Ectodermal cell (in vitro differentiated cells): ENCODE results near the gene SOST.

ENCODE experiments used
- H3K27ac ChIP-seq: 2 replicates; pipeline ENCODE4 v1.7.0; 2013; ENCODE audit warnings: mild to moderate bottlenecking, low read depth, low read length; ENCODE audit not compliant: insufficient read depth, poor library complexity, severe bottlenecking
- H3K27me3 ChIP-seq: 2 replicates; pipeline ENCODE4 v1.7.0; 2013; ENCODE audit warnings: mild to moderate bottlenecking, low read length; ENCODE audit not compliant: insufficient read depth, control insufficient read depth, poor library complexity, severe bottlenecking
- H3K36me3 ChIP-seq: one replicate; pipeline ENCODE4 v1.7.0; 2013; ENCODE audit warnings: low read length; ENCODE audit not compliant: control insufficient read depth, insufficient read depth
- H3K4me1 ChIP-seq: one replicate; pipeline ENCODE4 v1.7.0; 2013; ENCODE audit warnings: low read length; ENCODE audit not compliant: control insufficient read depth, insufficient read depth
- H3K4me3 ChIP-seq: 2 replicates; pipeline ENCODE4 v1.7.0; 2013; ENCODE audit warnings: low read depth, low read length, control low read depth; ENCODE audit not compliant: insufficient read depth
- H3K9me3 ChIP-seq: 2 replicates; pipeline ENCODE4 v1.7.0; 2013; ENCODE audit warnings: mild to moderate bottlenecking, low read length, moderate library complexity; ENCODE audit not compliant: control insufficient read depth
- WGBS, 2 experiments: methylation state at CpG; one replicate each; pipeline ENCODE4 v1.1.7; 2013; ENCODE audit warnings: missing lambda C conversion rate in 2 of 2; 5-methylcytosine and 5-hydroxymethylcytosine counted together

The SOST gene

DNA sequence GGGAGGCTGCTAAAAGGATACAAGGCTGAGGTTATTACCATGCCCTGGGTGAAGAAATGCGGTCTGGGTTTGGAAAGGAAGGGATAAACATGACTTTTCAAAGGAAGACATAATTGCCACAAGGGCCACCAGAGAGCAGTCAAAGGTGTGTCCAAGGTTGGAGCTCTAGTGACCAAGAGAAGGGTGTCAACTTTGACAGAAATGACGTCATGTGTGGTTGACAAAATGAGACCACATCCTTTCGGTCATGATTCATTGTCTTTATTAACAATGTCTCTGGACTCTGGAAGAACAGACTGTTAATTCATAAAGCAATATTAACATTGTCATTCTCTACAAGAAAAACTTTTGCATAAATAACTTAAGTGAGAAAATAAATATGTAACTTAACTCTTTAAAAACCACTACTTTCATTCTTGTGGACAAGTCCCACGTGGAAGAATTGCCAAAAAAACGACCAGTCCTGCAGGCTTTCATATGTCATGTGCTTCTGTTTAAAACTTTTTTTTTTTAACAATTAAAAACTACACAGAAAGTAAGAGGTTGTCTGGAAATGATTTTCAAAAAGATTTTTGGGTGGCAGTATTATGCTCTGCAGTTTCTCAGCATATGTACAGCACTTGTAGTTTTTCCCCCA lies 5.0 kb downstream of the SOST start:
- Histone ChIP-seq H3K27me3 (peaks cover 43% of the 10 kb centered on the region), H3K9me3 (no peaks in the 10 kb centered on the region)
- 87 to 96% methylated on average over 5 of the region's 5 CpGs for WGBS, 2 experiments

DNA sequence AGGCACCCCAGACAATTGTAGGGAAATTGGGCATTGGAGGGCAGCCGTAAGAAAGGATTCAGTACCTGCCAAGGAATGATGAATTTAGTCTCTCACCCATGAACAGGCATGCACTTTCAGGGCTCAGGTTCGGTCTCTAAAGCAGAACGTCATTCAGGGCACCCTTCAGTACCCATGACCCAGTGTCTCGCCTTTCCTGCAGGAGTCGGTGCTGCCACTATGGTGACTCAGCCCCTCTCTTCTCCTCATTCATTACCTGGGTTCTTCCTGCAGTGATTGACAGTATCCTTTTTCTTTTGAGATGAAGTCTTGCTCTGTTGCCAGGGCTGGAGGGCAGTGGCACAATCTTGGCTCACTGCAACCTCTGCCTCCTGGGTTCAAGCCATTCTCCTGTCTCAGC lies 8.4 kb downstream of the SOST start:
- Histone ChIP-seq H3K27ac (no peak overlapping the region), H3K9me3 (no peaks in the 10 kb centered on the region), H3K4me1 (peaks cover 9% of the 10 kb centered on the region), H3K27me3 (peaks cover 25% of the 10 kb centered on the region), H3K4me3 (no peak overlapping the region), H3K36me3 (no peaks in the 10 kb centered on the region)
- WGBS, 2 experiments = 83 to 89% methylated on average over 5 of the region's 5 CpGs

More for the DNA sequence above, 5.0 kb downstream of the SOST start:
- Histone ChIP-seq H3K27ac (no peak overlapping the region), H3K4me1 (peaks cover 6% of the 10 kb centered on the region), H3K36me3 (no peaks in the 10 kb centered on the region), H3K4me3 (no peak overlapping the region)

DNA sequence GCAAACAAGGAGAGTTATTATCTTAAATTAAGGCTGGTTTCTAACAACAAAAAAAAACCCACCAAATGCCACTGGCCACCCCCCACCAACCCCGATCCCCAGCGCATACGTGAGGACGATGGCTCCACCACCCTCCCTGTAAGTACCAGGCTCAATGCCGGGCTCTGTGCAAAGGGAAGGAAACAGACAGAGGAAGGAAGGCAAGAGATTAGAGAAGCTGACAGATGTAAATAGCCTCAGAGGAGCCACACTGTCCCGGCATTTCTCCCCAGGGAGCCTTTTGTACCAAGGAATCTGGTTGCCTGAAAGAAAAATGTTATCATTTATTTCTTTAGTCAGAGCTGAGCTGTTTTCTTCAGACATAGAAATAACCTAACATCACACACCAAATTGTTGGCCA lies 13.1 kb downstream of the SOST start:
- Histone ChIP-seq H3K4me1 (peaks cover 16% of the 10 kb centered on the region), H3K9me3 (no peaks in the 10 kb centered on the region), H3K36me3 (no peaks in the 10 kb centered on the region), H3K27ac (no peak overlapping the region), H3K4me3 (no peak overlapping the region), H3K27me3 (no peaks in the 10 kb centered on the region)
- WGBS, 2 experiments = 7 to 12% methylated on average over 2 to 6 of the region's 6 CpGs

DNA sequence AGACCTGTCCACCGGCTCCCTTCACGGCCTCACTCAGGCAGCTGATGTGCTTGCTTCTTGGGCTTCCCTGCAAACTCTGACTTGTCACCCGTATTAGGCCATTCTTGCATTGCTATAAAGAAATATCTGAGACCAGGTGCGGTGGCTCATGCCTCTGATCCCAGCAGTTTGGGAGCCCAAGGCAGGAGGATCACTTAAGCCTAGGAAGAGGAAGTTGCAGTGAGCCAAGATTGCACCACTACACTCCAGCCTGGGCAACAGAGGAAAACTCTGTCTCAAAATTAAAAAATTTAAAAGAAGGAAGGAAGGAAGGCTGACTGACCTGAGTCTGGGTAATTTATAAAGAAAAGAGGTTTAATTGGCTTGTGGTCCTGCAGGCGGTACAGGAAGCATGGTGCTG lies 17.0 kb downstream of the SOST start:
- no peaks in the 10 kb centered on the region for H3K27me3 ChIP-seq
- no peaks in the 10 kb centered on the region for H3K9me3 ChIP-seq
- peaks cover 16% of the 10 kb centered on the region for H3K4me1 ChIP-seq
- no peak overlapping the region for H3K4me3 ChIP-seq
- 93 to 98% methylated on average over 5 of the region's 5 CpGs for WGBS, 2 experiments
- no peak overlapping the region for H3K27ac ChIP-seq
- H3K36me3 ChIP-seq = no peaks in the 10 kb centered on the region

DNA sequence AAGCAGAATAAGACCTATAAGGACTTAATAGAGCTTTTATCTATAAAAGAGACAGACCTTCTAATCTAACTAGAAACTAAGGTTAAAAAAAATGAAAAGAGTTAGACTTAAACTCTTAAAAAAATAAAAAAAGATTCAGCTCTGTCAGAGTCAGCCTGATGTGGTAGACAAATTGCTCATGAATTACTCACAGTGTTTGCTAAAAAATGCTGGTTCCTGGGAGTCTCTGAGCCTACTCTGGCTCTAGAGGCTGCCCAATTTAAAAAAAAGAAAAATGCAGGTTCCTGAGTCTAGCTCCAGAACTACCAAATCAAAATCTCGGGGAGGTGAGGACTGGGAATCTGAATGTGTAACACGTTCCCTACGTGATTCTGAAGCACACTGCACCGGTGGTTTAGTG lies 18.1 kb downstream of the SOST start:
- no peaks in the 10 kb centered on the region for H3K9me3 ChIP-seq
- H3K4me1 ChIP-seq = peaks cover 10% of the 10 kb centered on the region
- H3K36me3 ChIP-seq = no peaks in the 10 kb centered on the region
- H3K4me3 ChIP-seq = no peak overlapping the region
- H3K27me3 ChIP-seq = no peaks in the 10 kb centered on the region
- 93 to 96% methylated on average over 4 of the region's 4 CpGs for WGBS, 2 experiments
- H3K27ac ChIP-seq = no peak overlapping the region

- Histone ChIP-seq H3K4me1 (no peaks in the 10 kb centered on the region), H3K4me3 (no peak overlapping the region), H3K9me3 (no peaks in the 10 kb centered on the region), H3K27ac (no peak overlapping the region), H3K27me3 (no peaks in the 10 kb centered on the region), H3K36me3 (no peaks in the 10 kb centered on the region)
- 92 to 93% methylated on average over 2 of the region's 2 CpGs for WGBS, 2 experiments
Observed at GRCh38 chr17:43737722-43738121, 20.9 kb downstream of the SOST start.

DNA sequence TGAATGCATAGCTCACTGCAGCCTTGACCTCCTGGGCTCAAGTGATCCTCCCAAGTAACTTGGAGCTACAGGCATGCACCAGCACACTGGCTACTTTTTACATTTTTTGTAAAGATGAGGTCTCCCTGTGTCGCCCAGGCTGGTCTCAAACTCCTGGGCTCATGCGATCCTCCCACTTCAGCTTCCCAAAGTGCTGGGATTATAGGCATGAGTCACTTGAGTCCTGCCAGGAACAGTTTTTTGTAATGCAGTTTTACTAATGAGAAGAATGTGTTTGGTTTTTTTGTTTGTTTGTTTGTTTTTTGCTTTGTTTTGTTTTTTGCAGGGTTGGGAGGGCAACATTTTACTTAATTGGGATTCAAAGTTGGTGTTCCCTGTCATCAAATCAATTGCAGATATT lies 22.2 kb downstream of the SOST start:
- H3K27ac ChIP-seq = no peak overlapping the region
- 52 to 63% methylated on average over 2 of the region's 2 CpGs for WGBS, 2 experiments
- no peaks in the 10 kb centered on the region for H3K36me3 ChIP-seq
- H3K27me3 ChIP-seq = no peaks in the 10 kb centered on the region
- H3K4me3 ChIP-seq = no peak overlapping the region
- H3K4me1 ChIP-seq = no peaks in the 10 kb centered on the region
- no peaks in the 10 kb centered on the region for H3K9me3 ChIP-seq

DNA sequence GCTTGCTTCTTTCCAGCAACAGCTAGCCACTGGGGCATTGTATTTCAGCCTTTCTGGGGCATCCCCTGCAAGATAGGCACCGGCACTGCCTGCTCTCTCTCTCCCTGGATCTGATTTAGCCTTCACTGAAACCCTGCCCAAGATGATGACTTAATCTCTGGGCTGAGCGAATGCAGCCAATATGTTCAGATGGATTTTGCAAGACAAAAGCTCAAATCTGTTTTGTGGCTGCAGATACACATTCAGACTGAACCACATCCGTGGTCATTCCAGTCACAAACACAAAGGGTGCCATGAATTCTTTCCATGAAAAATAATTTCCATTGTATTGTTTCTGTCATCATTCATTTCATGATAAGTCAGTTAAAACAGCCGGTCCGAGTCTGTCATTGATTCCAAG lies 24.2 kb downstream of the SOST start:
- H3K9me3 ChIP-seq = no peaks in the 10 kb centered on the region
- WGBS, 2 experiments = 91 to 93% methylated on average over 5 of the region's 5 CpGs
- no peak overlapping the region for H3K27ac ChIP-seq
- H3K4me1 ChIP-seq = no peaks in the 10 kb centered on the region
- no peak overlapping the region for H3K4me3 ChIP-seq
- H3K36me3 ChIP-seq = no peaks in the 10 kb centered on the region
- no peaks in the 10 kb centered on the region for H3K27me3 ChIP-seq

DNA sequence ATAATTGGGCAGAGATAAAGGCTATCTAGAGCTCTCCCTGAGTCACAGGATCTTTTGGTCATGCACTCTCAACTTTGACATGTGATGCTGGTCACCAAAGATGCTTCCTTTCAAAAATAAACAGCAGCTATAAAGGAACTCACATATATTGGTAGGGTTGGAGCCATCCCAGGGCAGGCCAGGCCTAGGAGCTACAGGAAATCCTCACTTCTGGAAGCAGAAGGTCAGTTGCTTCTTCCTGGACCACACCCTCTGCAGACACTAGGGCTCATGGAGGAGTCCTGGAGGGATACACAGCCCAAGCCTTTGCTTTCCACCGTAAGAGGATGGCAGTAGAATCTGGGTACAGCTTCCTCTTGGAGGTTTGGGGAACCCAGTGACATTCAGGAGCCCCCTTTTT lies 24.6 kb downstream of the SOST start:
- no peaks in the 10 kb centered on the region for H3K27me3 ChIP-seq
- WGBS, 2 experiments = 90 to 91% methylated on average over 1 of the region's 1 CpG
- no peaks in the 10 kb centered on the region for H3K4me1 ChIP-seq
- no peaks in the 10 kb centered on the region for H3K9me3 ChIP-seq
- no peaks in the 10 kb centered on the region for H3K36me3 ChIP-seq
- no peak overlapping the region for H3K4me3 ChIP-seq
- H3K27ac ChIP-seq = no peak overlapping the region

- H3K27me3 ChIP-seq = no peaks in the 10 kb centered on the region
- H3K4me3 ChIP-seq = no peak overlapping the region
- no peaks in the 10 kb centered on the region for H3K9me3 ChIP-seq
- no peaks in the 10 kb centered on the region for H3K4me1 ChIP-seq
- H3K27ac ChIP-seq = no peak overlapping the region
- WGBS, 2 experiments = 91 to 94% methylated on average over 2 of the region's 2 CpGs
- H3K36me3 ChIP-seq = no peaks in the 10 kb centered on the region
Observed at GRCh38 chr17:43732958-43733357, 25.6 kb downstream of the SOST start.

- no peak overlapping the region for H3K4me3 ChIP-seq
- no peaks in the 10 kb centered on the region for H3K27me3 ChIP-seq
- WGBS, 2 experiments = 91 to 94% methylated on average over 8 of the region's 8 CpGs
- H3K9me3 ChIP-seq = no peaks in the 10 kb centered on the region
- H3K36me3 ChIP-seq = no peaks in the 10 kb centered on the region
- H3K4me1 ChIP-seq = no peaks in the 10 kb centered on the region
- H3K27ac ChIP-seq = no peak overlapping the region
Observed at GRCh38 chr17:43728081-43728480, 30.5 kb downstream of the SOST start.
